Amniotic epithelial cell (primary cell): ENCODE measurements around the gene MYO1E.
A peak's percentile ranks its signal among the peaks of the same experiment; 100 is the strongest.

Experiments
- DNase-seq: peaks from one replicate; pipeline ENCODE4 v3.0.0-alpha.2; 2010; ENCODE audit warnings: low read depth

The MYO1E gene

GRCh38 chr15:59190291-59190690 is 182.4 kb downstream of the MYO1E start:
- DNase-seq, result peak; percentile 18

DNA sequence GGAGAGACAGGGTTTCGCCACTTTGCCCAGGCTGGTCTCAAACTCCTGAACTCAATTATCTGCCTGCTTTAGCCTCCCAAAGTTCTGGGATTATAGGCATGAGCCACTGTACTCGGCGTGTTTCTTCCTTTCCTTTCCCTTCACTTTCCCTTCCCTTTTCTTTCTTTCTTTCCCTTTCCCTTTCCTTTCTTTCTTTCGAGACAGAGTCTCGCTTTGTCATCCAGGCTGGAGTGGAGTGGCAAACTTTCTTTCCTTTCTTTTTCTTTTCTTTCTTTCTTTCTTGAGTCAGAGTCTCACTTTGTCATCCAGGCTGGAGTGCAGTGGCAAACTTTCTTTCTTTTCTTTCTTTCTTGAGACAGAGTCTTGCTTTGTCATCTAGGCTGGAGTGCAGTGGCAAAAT is 183.4 kb downstream of the MYO1E start:
- DNase-seq, result no peak

- DNase-seq, result peak; percentile 86
These were observed 186.2 kb downstream of the MYO1E start for GRCh38 chr15:59186501-59186900.

DNA sequence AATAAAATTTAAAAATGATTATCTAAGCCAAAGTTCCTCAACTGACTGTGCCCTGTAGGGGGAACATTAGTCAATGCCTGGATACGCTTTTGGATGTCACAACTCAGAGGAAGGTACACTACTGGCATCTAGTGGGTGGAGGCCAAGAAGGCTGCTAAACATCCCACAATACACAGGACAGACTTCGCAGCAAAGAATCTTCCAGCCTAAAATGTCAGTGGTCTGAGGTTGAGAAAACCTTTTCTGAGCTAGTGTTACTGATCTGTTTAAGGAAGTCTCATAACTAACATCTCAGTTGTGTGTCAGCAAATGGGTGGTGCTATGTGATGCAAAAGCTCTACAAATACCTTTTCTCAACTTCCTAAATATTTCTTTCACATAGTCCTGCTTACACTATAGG is 186.9 kb downstream of the MYO1E start:
- DNase-seq, result no peak

- peak; percentile 90 for DNase-seq
These were observed 191.6 kb downstream of the MYO1E start for GRCh38 chr15:59180945-59181600.

GRCh38 chr15:59179717-59180116 is 193.0 kb downstream of the MYO1E start:
- no peak for DNase-seq

GRCh38 chr15:59178151-59178695 is 194.4 kb downstream of the MYO1E start:
- DNase-seq, result no peak

DNA sequence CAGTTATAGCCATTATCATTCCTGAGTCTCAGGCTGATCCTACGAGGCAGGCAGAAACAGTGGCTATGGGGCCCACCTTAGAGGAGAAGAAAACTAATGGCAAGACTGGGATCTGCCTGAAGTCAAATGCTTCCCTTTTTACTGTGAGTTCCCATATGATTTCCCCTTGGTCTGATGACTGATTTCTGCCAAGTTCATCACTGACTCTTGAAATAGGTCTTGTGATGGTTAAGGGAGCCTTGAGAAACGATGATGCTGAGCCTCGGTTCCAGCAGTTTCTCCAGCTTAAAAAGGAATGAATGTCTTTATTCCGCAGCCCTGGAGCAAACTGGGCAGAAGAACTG is 195.4 kb downstream of the MYO1E start:
- peak; percentile 50 for DNase-seq

- DNase-seq, result peak; percentile 74
These were observed 195.9 kb downstream of the MYO1E start for GRCh38 chr15:59176653-59177316.

DNA sequence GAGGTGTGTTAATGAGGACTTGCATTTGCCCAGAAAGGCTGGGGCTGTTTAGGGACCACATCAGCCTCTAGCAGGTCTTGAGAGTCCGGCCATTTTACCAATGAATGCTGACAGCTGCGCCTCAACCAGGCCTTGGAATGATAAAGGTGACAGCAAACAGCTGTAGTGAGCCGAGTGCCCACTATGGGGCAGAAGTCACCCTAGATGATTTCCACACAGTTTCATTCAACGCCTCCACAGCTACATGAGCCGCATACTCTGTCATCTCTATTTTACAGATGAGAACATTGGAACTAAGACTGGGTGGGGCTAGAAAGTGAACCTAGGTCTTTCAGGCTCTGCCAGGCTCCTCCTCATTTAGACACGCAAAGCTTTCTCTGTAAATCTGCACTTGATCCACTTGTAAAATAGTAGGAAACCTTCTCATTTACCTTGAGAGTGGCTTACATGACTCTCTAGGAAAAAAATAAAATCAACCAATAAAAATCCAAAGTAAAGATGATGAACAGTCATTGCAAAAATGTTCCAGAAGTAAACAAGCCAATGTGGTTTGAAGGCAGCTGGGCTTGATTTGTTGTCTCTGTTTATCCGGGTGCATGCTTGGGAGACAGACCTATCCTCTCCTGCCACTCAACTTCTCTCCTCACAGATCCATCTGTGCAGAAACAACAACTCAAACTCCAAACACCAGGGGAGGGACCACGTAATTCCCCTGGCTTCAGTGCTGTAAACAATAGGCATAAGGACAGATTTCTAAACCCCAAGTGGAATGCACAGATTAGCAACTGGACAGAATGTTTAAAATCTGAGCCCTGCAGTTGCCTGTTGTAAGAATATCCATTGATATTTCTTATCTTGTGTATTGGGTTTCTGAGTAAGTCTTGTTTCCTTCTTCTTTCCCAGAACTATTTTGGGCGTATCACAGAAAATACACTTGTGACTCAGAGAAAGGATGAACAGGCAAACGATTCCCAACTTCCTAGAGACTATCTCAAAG is 197.5 kb downstream of the MYO1E start:
- DNase-seq, result peak; percentile 92

DNA sequence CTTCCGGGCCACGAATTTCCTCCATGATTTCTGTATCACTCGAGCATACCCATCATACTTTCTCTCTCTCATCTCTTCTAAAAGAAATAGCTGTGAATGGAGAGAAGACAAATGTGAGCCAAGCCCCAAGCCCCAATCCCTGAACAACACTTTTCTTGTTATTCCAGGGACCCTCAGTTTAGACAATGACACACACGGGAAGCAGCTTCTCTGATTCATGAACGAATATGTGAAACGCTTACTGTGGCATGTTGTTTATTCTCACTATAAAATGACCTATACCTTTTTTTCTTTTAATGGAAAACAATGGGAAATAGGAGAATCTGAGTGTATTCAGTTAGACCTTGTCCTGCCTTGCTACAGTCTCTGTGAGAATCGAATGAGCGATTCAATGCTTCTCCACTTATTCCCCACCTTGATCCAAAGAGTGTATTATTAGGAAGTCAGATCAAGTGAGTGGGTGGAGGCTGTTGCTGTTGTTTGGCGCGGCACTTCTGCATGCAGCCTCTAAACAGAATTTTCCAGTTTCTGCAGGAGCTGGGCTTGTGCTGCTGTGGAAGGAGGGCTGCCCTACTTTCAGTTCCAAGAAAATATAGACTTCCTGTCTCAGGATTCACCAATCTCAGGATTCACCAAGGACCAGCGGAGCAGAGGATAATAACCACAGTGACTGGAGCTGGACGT is 198.4 kb downstream of the MYO1E start:
- DNase-seq, result no peak

GRCh38 chr15:59173194-59173593 is 199.5 kb downstream of the MYO1E start:
- no peak for DNase-seq

DNA sequence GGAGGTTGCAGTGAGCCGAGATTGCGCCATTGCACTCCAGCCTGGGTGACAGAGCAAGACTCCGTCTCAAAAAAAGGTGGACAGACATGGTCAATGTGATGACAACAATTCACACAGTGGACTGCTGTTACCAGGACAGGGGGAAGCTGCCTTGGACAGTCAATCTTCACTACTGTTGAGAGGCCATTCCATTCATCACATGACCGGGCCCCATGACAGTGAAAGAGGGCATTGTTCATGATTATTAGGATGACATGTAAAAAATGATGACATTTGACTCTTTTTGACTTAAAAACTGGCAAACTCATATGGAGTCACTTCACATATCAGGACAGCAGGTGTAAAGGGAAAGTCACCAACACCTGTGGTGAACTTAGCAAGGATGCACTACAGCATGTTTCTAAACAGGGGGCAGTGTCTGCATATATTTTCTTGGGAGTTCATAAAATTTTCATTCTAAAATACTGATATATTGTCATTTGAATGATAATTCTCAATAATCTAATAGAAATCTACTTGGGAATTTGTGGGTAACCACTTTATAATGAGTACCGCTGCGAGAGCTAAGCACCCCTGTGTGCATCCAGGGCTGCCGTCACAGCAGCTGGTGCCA is 200.3 kb downstream of the MYO1E start:
- no peak for DNase-seq

DNA sequence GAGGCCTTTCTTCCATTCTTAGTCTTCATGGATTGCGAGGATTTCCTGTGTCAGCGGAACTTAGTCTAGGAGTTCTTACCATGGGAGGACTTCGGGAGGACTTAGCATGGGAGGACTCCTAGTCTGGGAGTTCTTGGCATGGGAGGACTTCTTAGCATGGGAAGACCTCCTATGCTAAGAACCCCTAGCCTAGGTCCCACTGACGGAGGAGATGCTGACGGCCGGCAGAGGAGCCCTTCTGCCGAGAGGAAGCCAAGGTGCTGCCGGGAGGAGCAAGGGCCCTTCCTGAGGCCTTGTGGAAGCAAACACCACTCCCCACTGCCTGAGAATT is 201.6 kb downstream of the MYO1E start:
- no peak for DNase-seq

- DNase-seq, result peak; percentile 26
These were observed 202.2 kb downstream of the MYO1E start for GRCh38 chr15:59170295-59171066.

GRCh38 chr15:59169251-59169708 is 203.4 kb downstream of the MYO1E start:
- DNase-seq, result peak; percentile 83

- peak; percentile 66 for DNase-seq
These were observed 204.1 kb downstream of the MYO1E start for GRCh38 chr15:59168536-59168935.

- no peak for DNase-seq
These were observed 205.9 kb downstream of the MYO1E start for GRCh38 chr15:59166601-59167265.

- peak; percentile 88 for DNase-seq
These were observed 206.5 kb downstream of the MYO1E start for GRCh38 chr15:59166166-59166565.

- DNase-seq, result no peak
These were observed 206.9 kb downstream of the MYO1E start for GRCh38 chr15:59165726-59166125.
